MM.1S (cell line): ENCODE measurements around the gene SPCS1.
A peak's percentile ranks its signal among the peaks of the same experiment; 100 is the strongest.

Experiments
- DNase-seq: peaks from one replicate; pipeline ENCODE4 v3.0.0-alpha.2; 2015
- H2AFZ ChIP-seq: fragments of 300-600 bp; sonication (generic); 2 replicates; pipeline ENCODE4 v1.6.0; 2016; ENCODE audit warnings: antibody characterized with exemption, low read length
- H3F3A ChIP-seq: fragments of 300-600 bp; sonication (generic); 2 replicates; pipeline ENCODE4 v1.6.1; 2016; ENCODE audit warnings: mild to moderate bottlenecking, antibody characterized with exemption, low read length, moderate library complexity, mixed read lengths; ENCODE audit not compliant: insufficient read depth
- H3K27ac ChIP-seq: fragments of 300-600 bp; sonication (generic); 2 replicates; pipeline ENCODE4 v1.5.1; 2016; ENCODE audit warnings: mild to moderate bottlenecking, low read length
- H3K27me3 ChIP-seq: fragments of 300-600 bp; sonication (generic); replicated peaks from 2 replicates; pipeline ENCODE4 v1.6.0; 2016; ENCODE audit warnings: low read length; ENCODE audit not compliant: insufficient read depth
- H3K36me3 ChIP-seq: fragments of 300-600 bp; sonication (generic); replicated peaks from 2 replicates; pipeline ENCODE4 v1.6.1; 2016; ENCODE audit warnings: mild to moderate bottlenecking, low read length, mixed read lengths; ENCODE audit not compliant: insufficient read depth
- H3K4me1 ChIP-seq: fragments of 300-600 bp; sonication (generic); 2 replicates; pipeline ENCODE4 v1.6.1; 2016; ENCODE audit warnings: low read length, mixed read lengths
- H3K4me2 ChIP-seq: fragments of 300-600 bp; sonication (generic); 2 replicates; pipeline ENCODE4 v1.6.0; 2016; ENCODE audit warnings: low read depth, low read length
- H3K4me3 ChIP-seq: fragments of 300-600 bp; sonication (generic); 2 replicates; pipeline ENCODE4 v1.5.1; 2016; ENCODE audit warnings: low read length, mixed read lengths
- H3K79me2 ChIP-seq: fragments of 300-600 bp; sonication (generic); 2 replicates; pipeline ENCODE4 v1.6.1; 2016; ENCODE audit warnings: mixed run types, low read length, mixed read lengths
- H3K9ac ChIP-seq: fragments of 300-600 bp; sonication (generic); 2 replicates; pipeline ENCODE4 v1.6.1; 2016; ENCODE audit warnings: low read length, mixed read lengths
- H3K9me2 ChIP-seq: fragments of 300-600 bp; sonication (generic); replicated peaks from 2 replicates; pipeline ENCODE4 v1.6.1; 2016; ENCODE audit warnings: mild to moderate bottlenecking, low read length, mixed read lengths; ENCODE audit not compliant: insufficient read depth
- H3K9me3 ChIP-seq: fragments of 300-600 bp; sonication (generic); replicated peaks from 2 replicates; pipeline ENCODE4 v1.6.1; 2016; ENCODE audit warnings: mild to moderate bottlenecking, low read length, mixed read lengths; ENCODE audit not compliant: insufficient read depth
- H4K20me1 ChIP-seq: fragments of 300-600 bp; sonication (generic); 2 replicates; pipeline ENCODE4 v1.6.1; 2016; ENCODE audit warnings: mild to moderate bottlenecking, low read length, moderate library complexity, mixed read lengths; ENCODE audit not compliant: insufficient read depth
- EZH2 ChIP-seq: fragments of 300-600 bp; sonication (generic); optimal IDR thresholded peaks from 2 replicates; pipeline ENCODE3; 2017; ENCODE audit warnings: low read depth, mild to moderate bottlenecking, antibody characterized with exemption, low read length, mixed read lengths
- EZH2phosphoT487 ChIP-seq: fragments of 300-600 bp; sonication (generic); IDR thresholded peaks from 2 replicates; pipeline ENCODE4 v1.6.1; 2018; ENCODE audit warnings: antibody characterized with exemption, low read length
- TF ChIP-seq, protein P1 (sequence below): fragments of 300-600 bp; sonication (generic); IDR thresholded peaks from 2 replicates; pipeline ENCODE4 v1.5.1; 2016; ENCODE audit warnings: antibody characterized with exemption, low read length, mixed read lengths

SPCS1 gene

GRCh38 chr3:52696830-52697631 is 8.9 kb upstream of the SPCS1 start:
- Histone ChIP-seq H3K9ac (peak overlapping the region; percentile 8; the same call in 1 of the 2 replicates), H3K27me3 (no peaks in the 10 kb centered on the region), H3K9me3 (no peaks in the 10 kb centered on the region), H3K4me2 (peak overlapping the region; percentile 38), H3K4me3 (peak overlapping the region; percentile 2; the same call in 1 of the 2 replicates), H3K36me3 (peaks cover 29% of the 10 kb centered on the region), H3F3A (peaks cover 66% of the 10 kb centered on the region), H3K79me2 (peaks cover 87% of the 10 kb centered on the region), H2AFZ (no peak overlapping the region), H3K9me2 (no peaks in the 10 kb centered on the region), H3K27ac (peak overlapping the region; percentile 62; the same call in 1 of the 2 replicates), H3K4me1 (peaks cover 51% of the 10 kb centered on the region), H4K20me1 (peaks cover 10% of the 10 kb centered on the region)
- peak; percentile 41 for DNase-seq
- TF ChIP-seq EZH2 (no peak), EZH2phosphoT487 (no peak)
- TF ChIP-seq, protein P1, sequence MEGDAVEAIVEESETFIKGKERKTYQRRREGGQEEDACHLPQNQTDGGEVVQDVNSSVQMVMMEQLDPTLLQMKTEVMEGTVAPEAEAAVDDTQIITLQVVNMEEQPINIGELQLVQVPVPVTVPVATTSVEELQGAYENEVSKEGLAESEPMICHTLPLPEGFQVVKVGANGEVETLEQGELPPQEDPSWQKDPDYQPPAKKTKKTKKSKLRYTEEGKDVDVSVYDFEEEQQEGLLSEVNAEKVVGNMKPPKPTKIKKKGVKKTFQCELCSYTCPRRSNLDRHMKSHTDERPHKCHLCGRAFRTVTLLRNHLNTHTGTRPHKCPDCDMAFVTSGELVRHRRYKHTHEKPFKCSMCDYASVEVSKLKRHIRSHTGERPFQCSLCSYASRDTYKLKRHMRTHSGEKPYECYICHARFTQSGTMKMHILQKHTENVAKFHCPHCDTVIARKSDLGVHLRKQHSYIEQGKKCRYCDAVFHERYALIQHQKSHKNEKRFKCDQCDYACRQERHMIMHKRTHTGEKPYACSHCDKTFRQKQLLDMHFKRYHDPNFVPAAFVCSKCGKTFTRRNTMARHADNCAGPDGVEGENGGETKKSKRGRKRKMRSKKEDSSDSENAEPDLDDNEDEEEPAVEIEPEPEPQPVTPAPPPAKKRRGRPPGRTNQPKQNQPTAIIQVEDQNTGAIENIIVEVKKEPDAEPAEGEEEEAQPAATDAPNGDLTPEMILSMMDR, result no peak

GRCh38 chr3:52697632-52697965 is 8.3 kb upstream of the SPCS1 start:
- peaks cover 10% of the 10 kb centered on the region for H4K20me1 ChIP-seq
- TF ChIP-seq, protein P1, result no peak
- TF ChIP-seq EZH2phosphoT487 (no peak), EZH2 (no peak)
- peaks cover 87% of the 10 kb centered on the region for H3K79me2 ChIP-seq
- H3K4me2 ChIP-seq, result peak overlapping the region; percentile 38; the same call in 1 of the 2 replicates
- peaks cover 29% of the 10 kb centered on the region for H3K36me3 ChIP-seq
- peak overlapping the region; percentile 62; the same call in 1 of the 2 replicates for H3K27ac ChIP-seq
- H3K9ac ChIP-seq, result peak overlapping the region; percentile 10; the same call in 1 of the 2 replicates
- peaks cover 49% of the 10 kb centered on the region for H3K4me1 ChIP-seq
- no peaks in the 10 kb centered on the region for H3K9me2 ChIP-seq
- no peak overlapping the region for H2AFZ ChIP-seq
- H3K9me3 ChIP-seq, result no peaks in the 10 kb centered on the region
- peaks cover 62% of the 10 kb centered on the region for H3F3A ChIP-seq
- H3K27me3 ChIP-seq, result no peaks in the 10 kb centered on the region
- DNase-seq, result no peak
- H3K4me3 ChIP-seq, result no peak overlapping the region

GRCh38 chr3:52703341-52703740 is 2.6 kb upstream of the SPCS1 start:
- Histone ChIP-seq H3K27me3 (no peaks in the 10 kb centered on the region), H3K9me3 (no peaks in the 10 kb centered on the region), H4K20me1 (no peaks in the 10 kb centered on the region), H3K27ac (no peak overlapping the region), H3F3A (peaks cover 48% of the 10 kb centered on the region), H3K36me3 (no peaks in the 10 kb centered on the region), H3K4me1 (peaks cover 11% of the 10 kb centered on the region; the same call in 1 of the 2 replicates), H3K4me3 (peak overlapping the region; percentile 98; the same call in 1 of the 2 replicates), H3K79me2 (peaks cover 84% of the 10 kb centered on the region), H2AFZ (no peak overlapping the region), H3K9me2 (no peaks in the 10 kb centered on the region), H3K9ac (no peak overlapping the region), H3K4me2 (peak overlapping the region; percentile 98)
- no peak for TF ChIP-seq EZH2
- TF ChIP-seq, protein P1, result no peak
- TF ChIP-seq EZH2phosphoT487, result no peak
- no peak for DNase-seq
